GM12892 (cell line): ENCODE measurements around the gene SLC25A22.

Experiments
- DNase-seq: peaks from one replicate; pipeline ENCODE4 v3.0.0; 2011; ENCODE audit not compliant: insufficient read length
- FAIRE-seq: peaks from 2 replicates; lab custom pipeline; 2011; peaks lifted over from hg19 to GRCh38; lab: Jason Lieb, UNC
- POLR2A ChIP-seq: IDR thresholded peaks from 2 replicates; pipeline ENCODE4 v1.6.1; 2011; ENCODE audit warnings: low read depth, low read length, control low read depth
- POLR2AphosphoS5 ChIP-seq: IDR thresholded peaks from 2 replicates; pipeline ENCODE4 v1.6.1; 2011; ENCODE audit warnings: low read depth, low read length, control low read depth
- TAF1 ChIP-seq: IDR thresholded peaks from 2 replicates; pipeline ENCODE4 v1.6.1; 2011; ENCODE audit warnings: low read depth, mild to moderate bottlenecking, control low read depth, low read length, borderline replicate concordance

The SLC25A22 gene

DNA sequence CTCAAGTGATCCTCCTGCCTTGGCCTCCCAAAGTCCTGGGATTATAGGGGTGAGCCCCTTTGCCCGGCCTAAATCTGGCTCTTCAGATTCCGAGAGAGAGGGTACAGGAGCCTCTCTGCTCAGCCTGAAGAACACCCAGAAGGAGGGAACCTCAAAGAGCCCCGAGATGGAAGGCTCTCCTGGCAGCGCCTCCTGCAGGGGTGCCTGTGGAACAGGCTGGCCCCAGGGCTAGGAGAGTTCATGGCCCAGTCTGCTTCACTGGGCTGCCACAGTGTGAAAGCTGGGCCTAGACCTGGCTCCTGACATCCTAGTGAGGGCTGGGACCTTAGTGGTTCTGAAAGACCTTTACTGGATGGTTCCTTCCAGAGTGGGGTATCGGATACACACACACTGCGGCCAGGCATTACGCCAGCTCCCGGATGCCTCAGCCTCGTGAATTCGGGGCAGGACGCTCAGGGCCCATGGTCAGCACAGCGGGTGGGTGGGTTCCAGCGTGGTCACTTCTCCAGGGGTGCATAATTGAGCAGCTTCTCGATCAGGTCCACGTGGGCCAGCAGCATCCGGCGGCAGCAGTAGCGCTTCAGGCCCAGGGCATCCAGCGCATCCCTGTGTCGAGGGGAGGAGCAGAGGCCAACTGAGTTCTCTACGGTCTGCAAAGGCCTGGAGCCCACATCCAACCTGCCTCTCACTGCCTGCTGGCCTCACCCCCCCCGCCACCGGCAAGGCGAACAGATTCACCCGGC lies 42.0 kb upstream of the SLC25A22 start:
- TF ChIP-seq POLR2A (no peak), TAF1 (no peak), POLR2AphosphoS5 (no peak)
- no peak for FAIRE-seq

DNA sequence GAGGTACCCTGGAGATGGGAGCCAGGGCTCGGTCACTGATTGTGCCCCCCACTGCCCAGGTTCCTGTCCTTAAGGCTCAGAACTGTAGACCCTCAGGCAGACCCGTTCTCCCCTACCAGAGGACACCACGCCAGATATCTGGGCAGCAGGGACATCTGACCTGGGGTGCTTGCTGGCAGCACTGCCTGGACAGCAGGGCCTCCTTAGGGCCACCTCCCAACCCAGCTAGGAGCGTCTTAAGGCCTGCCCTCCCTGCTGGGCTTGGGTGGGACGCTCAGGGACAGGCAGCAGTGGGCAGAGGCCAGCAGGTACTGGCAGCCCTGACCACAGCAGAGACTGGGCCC lies 41.2 kb upstream of the SLC25A22 start:
- no peak for DNase-seq
- no peak for FAIRE-seq
- TF ChIP-seq POLR2A: no peak
- TF ChIP-seq POLR2AphosphoS5: no peak
- no peak for TF ChIP-seq TAF1

More for the DNA sequence above, 42.0 kb upstream of the SLC25A22 start:
- DNase-seq: no peak

DNA sequence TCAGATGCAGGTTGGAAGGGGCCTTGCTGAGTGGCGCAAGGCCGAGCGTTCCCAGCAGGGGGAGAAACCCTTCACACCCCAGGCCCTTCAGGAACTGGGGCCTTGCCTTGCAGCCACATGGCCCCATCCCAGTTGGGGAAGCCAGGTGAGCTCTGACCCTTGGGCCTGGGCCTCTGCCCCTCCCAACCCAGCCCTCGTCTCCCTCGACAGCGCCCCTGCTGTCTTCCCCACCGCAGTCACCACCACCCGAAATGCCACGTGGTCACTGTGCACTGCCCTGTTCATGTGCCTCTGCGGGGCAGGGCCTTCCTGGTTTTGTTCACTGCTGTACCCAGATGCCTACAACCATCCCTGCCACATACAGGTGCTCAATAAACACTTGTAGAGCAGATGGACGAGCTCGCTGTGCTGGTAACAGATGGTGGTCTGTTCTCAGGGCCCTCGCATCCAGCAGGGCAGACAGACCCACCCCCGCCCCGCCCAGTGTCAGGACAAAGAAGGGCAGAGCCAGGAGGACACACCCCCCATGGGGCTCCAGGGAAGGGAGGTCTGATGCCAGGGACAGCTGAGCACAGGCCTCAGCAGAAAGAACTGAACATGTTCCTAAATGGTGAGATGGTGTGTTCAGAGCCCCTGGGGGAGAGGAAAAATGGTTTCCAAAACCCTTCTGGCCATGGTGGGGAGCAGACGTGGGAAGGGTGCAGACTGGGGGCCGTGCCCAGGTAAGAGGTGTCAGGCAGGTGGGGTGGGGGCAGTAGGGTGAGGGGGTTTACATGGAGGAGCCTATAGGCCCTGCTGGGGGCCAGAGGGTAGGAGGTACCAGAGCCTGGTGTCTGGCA lies 40.6 kb upstream of the SLC25A22 start:
- DNase-seq (no peak), FAIRE-seq (no peak)
- TF ChIP-seq POLR2A: no peak
- TF ChIP-seq TAF1: no peak
- TF ChIP-seq POLR2AphosphoS5: no peak

DNA sequence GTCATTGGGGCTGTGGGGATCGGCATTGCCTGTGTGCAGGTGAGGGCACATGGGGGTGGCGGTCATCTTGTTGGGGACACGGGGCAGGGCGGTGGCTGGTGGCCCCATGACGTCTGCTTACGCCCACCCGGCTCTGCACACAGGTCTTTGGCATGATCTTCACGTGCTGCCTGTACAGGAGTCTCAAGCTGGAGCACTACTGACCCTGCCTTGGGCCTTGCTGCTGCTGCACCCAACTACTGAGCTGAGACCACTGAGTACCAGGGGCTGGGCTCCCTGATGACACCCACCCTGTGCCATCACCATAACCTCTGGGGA lies 39.9 kb upstream of the SLC25A22 start:
- FAIRE-seq (no peak), DNase-seq (no peak)
- no peak for TF ChIP-seq POLR2AphosphoS5
- no peak for TF ChIP-seq TAF1
- no peak; the same call in 1 of the 2 replicates for TF ChIP-seq POLR2A

DNA sequence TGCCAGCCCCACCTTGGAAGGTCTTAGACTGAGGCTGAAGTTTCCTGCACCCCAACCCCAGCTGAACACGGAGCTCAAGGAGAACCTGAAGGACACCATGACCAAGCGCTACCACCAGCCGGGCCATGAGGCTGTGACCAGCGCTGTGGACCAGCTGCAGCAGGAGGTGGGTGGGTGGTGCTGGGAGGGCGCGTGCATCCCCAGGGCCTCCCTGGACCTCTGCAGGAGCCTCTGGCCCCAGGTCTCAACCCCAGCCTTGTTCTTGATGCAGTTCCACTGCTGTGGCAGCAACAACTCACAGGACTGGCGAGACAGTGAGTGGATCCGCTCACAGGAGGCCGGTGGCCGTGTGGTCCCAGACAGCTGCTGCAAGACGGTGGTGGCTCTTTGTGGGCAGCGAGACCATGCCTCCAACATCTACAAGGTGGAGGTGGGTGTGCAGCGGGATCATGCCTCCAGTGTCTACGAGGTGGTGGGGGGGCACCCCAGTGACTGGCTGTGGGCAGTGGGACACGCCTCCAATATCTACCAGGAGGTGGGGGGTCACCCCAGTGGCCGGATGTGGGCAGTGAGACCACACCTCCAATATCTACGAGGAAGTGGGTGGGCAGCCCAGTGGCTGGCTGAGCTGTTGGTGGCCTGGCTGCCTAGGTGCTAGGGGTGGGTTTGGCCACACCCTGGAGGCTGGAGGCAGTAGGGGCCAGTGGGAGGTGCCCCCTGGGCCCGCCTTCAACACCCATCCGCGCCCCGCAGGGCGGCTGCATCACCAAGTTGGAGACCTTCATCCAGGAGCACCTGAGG lies 39.3 kb upstream of the SLC25A22 start:
- FAIRE-seq (no peak), DNase-seq (no peak)
- TF ChIP-seq POLR2AphosphoS5 (peak; percentile 17; the same call in 1 of the 2 replicates), POLR2A (no peak)

DNA sequence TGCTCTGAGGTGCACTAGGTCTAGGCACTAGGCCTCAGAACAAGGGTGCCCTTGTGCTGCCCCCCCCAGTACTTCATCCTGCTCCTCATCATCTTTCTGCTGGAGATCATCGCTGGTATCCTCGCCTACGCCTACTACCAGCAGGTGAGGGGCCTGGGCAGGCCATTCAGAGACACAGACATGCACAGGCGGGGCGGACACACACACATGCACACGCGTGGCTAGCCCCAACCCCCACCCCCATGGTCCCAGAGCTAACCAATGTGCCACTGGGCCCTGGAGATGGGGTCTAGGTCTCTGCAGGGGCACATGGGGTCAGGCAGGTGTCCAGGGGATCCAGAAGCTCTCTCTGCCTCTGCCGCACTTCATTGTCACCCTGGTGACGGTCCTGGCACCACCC lies 38.6 kb upstream of the SLC25A22 start:
- no peak for DNase-seq
- no peak for FAIRE-seq

DNA sequence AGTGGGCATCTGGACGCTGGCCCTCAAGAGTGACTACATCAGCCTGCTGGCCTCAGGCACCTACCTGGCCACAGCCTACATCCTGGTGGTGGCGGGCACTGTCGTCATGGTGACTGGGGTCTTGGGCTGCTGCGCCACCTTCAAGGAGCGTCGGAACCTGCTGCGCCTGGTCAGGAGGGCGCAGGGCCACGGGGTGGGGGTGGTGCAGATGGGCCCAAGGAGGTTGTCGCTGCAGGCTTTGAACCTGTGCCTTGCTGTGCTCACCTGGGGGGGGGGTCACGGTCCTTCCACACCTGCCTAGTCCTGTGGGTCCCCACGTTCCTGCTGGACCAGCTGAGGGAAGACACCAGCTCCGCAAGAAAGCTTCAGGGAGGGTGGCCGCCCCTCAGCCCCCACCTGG lies 38.2 kb upstream of the SLC25A22 start:
- DNase-seq: no peak
- no peak for FAIRE-seq
- TF ChIP-seq POLR2A (no peak), TAF1 (no peak), POLR2AphosphoS5 (no peak)

More for the DNA sequence above, 38.6 kb upstream of the SLC25A22 start:
- no peak for TF ChIP-seq POLR2AphosphoS5
- TF ChIP-seq POLR2A: no peak
- TF ChIP-seq TAF1: no peak

DNA sequence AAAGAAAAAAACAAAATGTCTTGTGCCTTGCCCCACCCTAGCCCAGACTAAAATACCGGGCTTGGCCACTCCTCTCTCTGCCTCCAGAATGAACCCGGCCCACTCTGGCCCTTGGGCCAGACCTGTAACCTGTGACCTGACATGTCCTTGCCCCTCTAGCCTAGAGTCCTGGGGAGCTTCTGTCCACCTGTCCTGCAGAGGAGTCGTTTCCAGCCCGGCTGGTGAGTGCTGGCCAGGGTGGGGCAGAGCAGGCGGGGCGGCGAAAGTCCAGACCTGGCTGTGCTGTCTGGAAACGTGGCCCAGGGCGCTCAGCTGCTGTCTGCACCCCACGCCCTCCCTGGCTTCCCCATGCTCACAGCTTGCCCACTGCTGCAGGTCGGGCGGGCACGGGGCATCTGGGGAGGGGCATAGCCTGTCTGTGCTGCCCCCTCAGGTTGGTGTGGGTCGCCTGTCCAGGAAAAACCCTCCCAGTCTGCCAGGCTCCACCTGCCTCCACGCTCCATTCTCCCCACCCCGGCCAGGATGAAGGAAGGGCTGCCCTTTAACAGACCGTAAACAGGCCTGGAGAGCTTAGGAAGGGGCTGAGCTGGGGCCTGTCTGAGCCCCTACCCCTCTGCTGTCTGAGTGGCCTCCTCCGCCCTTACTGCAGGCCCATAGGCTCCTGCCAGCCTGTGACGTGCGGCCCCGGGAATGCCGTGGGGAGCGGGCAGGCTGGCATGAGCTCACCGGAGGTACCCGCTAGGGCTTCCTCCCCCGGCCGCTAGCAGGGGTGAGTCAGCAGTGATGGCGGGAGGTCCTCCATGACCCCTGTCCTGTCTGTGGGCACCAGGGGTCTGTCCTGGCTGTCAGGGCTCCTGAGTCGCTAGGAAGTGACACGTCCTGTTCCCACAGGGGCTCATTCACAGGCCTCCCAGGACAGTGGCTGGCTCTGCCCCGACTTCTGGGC lies 36.6 kb upstream of the SLC25A22 start:
- no peak for DNase-seq
- TF ChIP-seq TAF1 (no peak), POLR2AphosphoS5 (no peak), POLR2A (no peak)
- peak; percentile 38 for FAIRE-seq

DNA sequence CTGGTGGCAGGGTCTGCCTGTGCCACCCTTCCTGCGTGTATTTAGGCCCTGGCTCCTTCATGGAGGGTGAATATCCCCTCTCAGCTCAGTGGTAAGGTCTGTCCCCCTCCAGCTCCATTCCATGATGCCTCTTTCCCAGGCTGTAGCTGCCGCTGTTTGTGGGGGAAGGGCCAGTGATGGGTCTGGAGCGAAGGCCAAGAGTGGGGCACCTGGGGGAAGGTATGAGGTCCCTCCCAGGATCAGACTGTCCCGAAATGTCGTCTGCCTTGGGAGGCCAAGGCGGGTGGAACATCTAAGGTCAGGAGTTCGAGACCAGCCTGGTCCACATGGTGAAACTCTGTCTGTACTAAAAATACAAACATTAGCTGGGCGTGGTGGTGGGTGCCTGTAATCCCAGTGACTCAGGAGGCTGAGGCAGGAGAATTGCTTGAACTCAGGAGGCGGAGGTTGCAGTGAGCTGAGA lies 35.8 kb upstream of the SLC25A22 start:
- FAIRE-seq: peak; percentile 14
- TF ChIP-seq POLR2AphosphoS5 (no peak), POLR2A (no peak), TAF1 (no peak)
- no peak for DNase-seq

DNA sequence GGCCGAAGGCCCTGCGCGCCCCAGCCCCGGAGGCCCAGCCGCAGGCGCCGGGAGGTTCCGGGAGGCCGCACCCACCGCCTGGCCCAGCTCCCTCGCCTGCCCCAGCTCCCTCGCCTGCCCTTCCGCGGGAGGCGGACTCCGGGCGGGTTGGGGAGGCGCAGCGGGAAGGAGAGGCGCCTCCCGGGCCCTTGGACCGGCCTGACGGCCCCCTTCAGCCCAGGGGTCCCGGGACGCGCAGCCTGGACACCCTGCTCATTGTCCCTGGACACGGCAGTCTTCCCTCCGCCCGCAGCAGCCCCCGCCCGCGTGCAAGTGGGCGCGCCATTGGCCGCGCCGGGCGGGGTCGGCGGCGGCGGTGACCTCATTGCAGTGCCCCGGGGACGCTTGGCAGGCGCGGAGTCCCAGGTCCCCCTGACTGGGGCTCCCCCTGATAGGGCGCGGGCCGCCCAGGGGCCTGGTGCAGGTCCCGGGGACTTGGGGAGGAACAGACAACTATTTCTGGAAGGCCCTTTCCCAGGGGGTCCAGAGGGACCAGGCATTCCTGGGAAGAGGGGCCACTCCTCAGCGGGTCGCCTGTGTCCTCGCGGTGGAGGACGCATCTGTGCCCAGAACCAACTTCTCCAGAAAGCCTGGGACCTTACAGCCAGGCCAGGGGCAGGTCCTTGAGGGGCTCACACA lies 35.2 kb upstream of the SLC25A22 start:
- peak; percentile 78 for FAIRE-seq
- TF ChIP-seq POLR2A: no peak
- no peak for TF ChIP-seq TAF1
- no peak for TF ChIP-seq POLR2AphosphoS5
- no peak for DNase-seq
